Brain pericyte (primary cell): ENCODE data around the gene BHLHE23.

Experiments used
- DNase-seq: peaks from one replicate; pipeline ENCODE4 v3.0.0-alpha.2; 2012; ENCODE audit warnings: low read depth, low spot score

BHLHE23 gene

GRCh38 chr20:62991196-62991807 lies 15.5 kb downstream of the BHLHE23 start:
- no peak for DNase-seq

GRCh38 chr20:62990306-62990825 lies 16.4 kb downstream of the BHLHE23 start:
- DNase-seq: no peak

GRCh38 chr20:62989201-62989601 lies 17.6 kb downstream of the BHLHE23 start:
- no peak for DNase-seq

- no peak for DNase-seq
Measured at GRCh38 chr20:62987114-62987513, 19.6 kb downstream of the BHLHE23 start.

GRCh38 chr20:62986257-62986800 lies 20.4 kb downstream of the BHLHE23 start:
- no peak for DNase-seq

- no peak for DNase-seq
Measured at GRCh38 chr20:62985444-62985778, 21.4 kb downstream of the BHLHE23 start.

GRCh38 chr20:62984666-62985443 lies 21.9 kb downstream of the BHLHE23 start:
- no peak for DNase-seq

GRCh38 chr20:62983210-62983609 lies 23.6 kb downstream of the BHLHE23 start:
- no peak for DNase-seq

GRCh38 chr20:62982124-62983075 lies 24.4 kb downstream of the BHLHE23 start:
- DNase-seq: no peak

GRCh38 chr20:62980970-62981369 lies 25.8 kb downstream of the BHLHE23 start:
- no peak for DNase-seq

- no peak for DNase-seq
Measured at GRCh38 chr20:62980380-62980960, 26.3 kb downstream of the BHLHE23 start.

- DNase-seq: no peak
Measured at GRCh38 chr20:62979876-62980373, 26.8 kb downstream of the BHLHE23 start.

GRCh38 chr20:62979310-62979709 lies 27.5 kb downstream of the BHLHE23 start:
- no peak for DNase-seq

- DNase-seq: no peak
Measured at GRCh38 chr20:62978561-62978943, 28.2 kb downstream of the BHLHE23 start.

- DNase-seq: no peak
Measured at GRCh38 chr20:62977613-62978560, 28.9 kb downstream of the BHLHE23 start.

GRCh38 chr20:62976886-62977285 lies 29.9 kb downstream of the BHLHE23 start:
- no peak for DNase-seq

- DNase-seq: no peak
Measured at GRCh38 chr20:62975812-62976508, 30.8 kb downstream of the BHLHE23 start.

- DNase-seq: no peak
Measured at GRCh38 chr20:62975251-62975760, 31.5 kb downstream of the BHLHE23 start.
